OCI-LY1 (cell line): ENCODE measurements around the gene RMDN3.

Experiments
- H2AFZ ChIP-seq: fragments of 200-600 bp; sonication (generic), shearing (Covaris generic); 2 replicates; pipeline ENCODE4 v1.6.0; 2014; ENCODE audit warnings: antibody characterized with exemption, mild to moderate bottlenecking, low read length
- H3F3A ChIP-seq: fragments of 200-600 bp; sonication (generic), shearing (Covaris generic); 2 replicates; pipeline ENCODE4 v1.6.0; 2014; ENCODE audit warnings: mild to moderate bottlenecking, antibody characterized with exemption, low read length, moderate library complexity; ENCODE audit not compliant: insufficient read depth
- H3K27ac ChIP-seq: fragments of 200-600 bp; sonication (generic); 2 replicates; pipeline ENCODE4 v1.5.1; 2014; ENCODE audit warnings: low read length, mixed run types, mild to moderate bottlenecking, low read depth; ENCODE audit not compliant: poor library complexity, severe bottlenecking
- H3K27me3 ChIP-seq: fragments of 200-600 bp; sonication (generic); 2 replicates; pipeline ENCODE4 v1.6.0; 2014; ENCODE audit warnings: antibody characterized with exemption, mild to moderate bottlenecking, low read length, moderate library complexity; ENCODE audit not compliant: insufficient read depth
- H3K36me3 ChIP-seq: fragments of 200-600 bp; sonication (generic); 2 replicates; pipeline ENCODE4 v1.6.1; 2014; ENCODE audit warnings: mild to moderate bottlenecking, antibody characterized with exemption, low read length, moderate library complexity, mixed read lengths; ENCODE audit not compliant: insufficient read depth
- H3K4me1 ChIP-seq: fragments of 200-600 bp; sonication (generic); 2 replicates; pipeline ENCODE4 v1.5.1; 2014; ENCODE audit warnings: mild to moderate bottlenecking, low read length, moderate library complexity; ENCODE audit not compliant: insufficient read depth, severe bottlenecking
- H3K4me2 ChIP-seq: fragments of 200-600 bp; sonication (generic), shearing (Covaris generic); 2 replicates; pipeline ENCODE4 v1.6.1; 2014; ENCODE audit warnings: low read length
- H3K4me3 ChIP-seq: fragments of 200-600 bp; sonication (generic); 2 replicates; pipeline ENCODE4 v1.5.1; 2014; ENCODE audit warnings: low read length, low read depth, mild to moderate bottlenecking, mixed read lengths; ENCODE audit not compliant: poor library complexity, severe bottlenecking
- H3K79me2 ChIP-seq: fragments of 200-600 bp; shearing (Covaris generic); 2 replicates; pipeline ENCODE4 v1.6.1; 2016; ENCODE audit warnings: mixed run types, low read length, mixed read lengths; ENCODE audit not compliant: insufficient read depth
- H3K9ac ChIP-seq: fragments of 200-600 bp; sonication (generic), shearing (Covaris generic); 2 replicates; pipeline ENCODE4 v1.6.1; 2014; ENCODE audit warnings: mild to moderate bottlenecking, low read length, mixed read lengths
- H3K9me2 ChIP-seq: fragments of 200-600 bp; sonication (generic), shearing (Covaris generic); 2 replicates; pipeline ENCODE4 v1.6.1; 2014; ENCODE audit warnings: low read depth, mild to moderate bottlenecking, low read length, mixed read lengths
- H3K9me3 ChIP-seq: fragments of 200-600 bp; shearing (Covaris generic); 2 replicates; pipeline ENCODE4 v1.6.1; 2014; ENCODE audit warnings: low read length, mixed read lengths
- H4K20me1 ChIP-seq: fragments of 200-600 bp; sonication (generic), shearing (Covaris generic); 2 replicates; pipeline ENCODE4 v1.6.0; 2016; ENCODE audit warnings: mild to moderate bottlenecking, low read length; ENCODE audit not compliant: insufficient read depth
- CTCF ChIP-seq: fragments of 200-600 bp; sonication (generic), shearing (Covaris generic); IDR thresholded peaks from 2 replicates; pipeline ENCODE4 v1.5.1; 2017; ENCODE audit warnings: mild to moderate bottlenecking, antibody characterized with exemption, low read length, moderate library complexity, mixed read lengths
- EZH2 ChIP-seq: fragments of 200-600 bp; sonication (generic), shearing (Covaris generic); IDR thresholded peaks from 2 replicates; pipeline ENCODE4 v1.8.0; 2017; ENCODE audit warnings: borderline replicate concordance, mixed run types, mild to moderate bottlenecking, antibody characterized with exemption, low read length, moderate library complexity, mixed read lengths

Gene RMDN3

GRCh38 chr15:40766194-40766815 is 11.3 kb upstream of the RMDN3 start:
- peaks cover 60% of the 10 kb centered on the region for H3K4me1 ChIP-seq
- H3K27ac ChIP-seq = peak overlapping the region; percentile 93

GRCh38 chr15:40764629-40765103 is 9.6 kb upstream of the RMDN3 start:
- Histone ChIP-seq H3K27ac (peak overlapping the region; percentile 93), H3K4me1 (peaks cover 63% of the 10 kb centered on the region), H3K4me3 (peak overlapping the region; percentile 76), H3K9ac (peak overlapping the region; percentile 94), H2AFZ (no peak overlapping the region), H3K79me2 (no peaks in the 10 kb centered on the region), H3K4me2 (peak overlapping the region; percentile 77), H3K27me3 (no peaks in the 10 kb centered on the region), H3F3A (0 out of 2 replicates have a peak, but pooled peaks cover 3% of the 10 kb centered on the region), H3K36me3 (peaks cover 9% of the 10 kb centered on the region; the same call in 1 of the 2 replicates), H3K9me3 (no peaks in the 10 kb centered on the region), H4K20me1 (no peaks in the 10 kb centered on the region), H3K9me2 (no peaks in the 10 kb centered on the region)
- TF ChIP-seq CTCF (no peak), EZH2 (no peak)

More at GRCh38 chr15:40766194-40766815, 11.3 kb upstream of the RMDN3 start:
- Histone ChIP-seq H3K27me3 (no peaks in the 10 kb centered on the region), H3K36me3 (peaks cover 9% of the 10 kb centered on the region; the same call in 1 of the 2 replicates), H3K4me2 (peak overlapping the region; percentile 77; the same call in 1 of the 2 replicates), H3K4me3 (no peak overlapping the region), H3K79me2 (no peaks in the 10 kb centered on the region), H3F3A (no peaks in the 10 kb centered on the region), H2AFZ (no peak overlapping the region), H3K9me2 (no peaks in the 10 kb centered on the region), H3K9me3 (no peaks in the 10 kb centered on the region), H4K20me1 (no peaks in the 10 kb centered on the region), H3K9ac (no peak overlapping the region)
- TF ChIP-seq EZH2 = no peak
- no peak for TF ChIP-seq CTCF

DNA sequence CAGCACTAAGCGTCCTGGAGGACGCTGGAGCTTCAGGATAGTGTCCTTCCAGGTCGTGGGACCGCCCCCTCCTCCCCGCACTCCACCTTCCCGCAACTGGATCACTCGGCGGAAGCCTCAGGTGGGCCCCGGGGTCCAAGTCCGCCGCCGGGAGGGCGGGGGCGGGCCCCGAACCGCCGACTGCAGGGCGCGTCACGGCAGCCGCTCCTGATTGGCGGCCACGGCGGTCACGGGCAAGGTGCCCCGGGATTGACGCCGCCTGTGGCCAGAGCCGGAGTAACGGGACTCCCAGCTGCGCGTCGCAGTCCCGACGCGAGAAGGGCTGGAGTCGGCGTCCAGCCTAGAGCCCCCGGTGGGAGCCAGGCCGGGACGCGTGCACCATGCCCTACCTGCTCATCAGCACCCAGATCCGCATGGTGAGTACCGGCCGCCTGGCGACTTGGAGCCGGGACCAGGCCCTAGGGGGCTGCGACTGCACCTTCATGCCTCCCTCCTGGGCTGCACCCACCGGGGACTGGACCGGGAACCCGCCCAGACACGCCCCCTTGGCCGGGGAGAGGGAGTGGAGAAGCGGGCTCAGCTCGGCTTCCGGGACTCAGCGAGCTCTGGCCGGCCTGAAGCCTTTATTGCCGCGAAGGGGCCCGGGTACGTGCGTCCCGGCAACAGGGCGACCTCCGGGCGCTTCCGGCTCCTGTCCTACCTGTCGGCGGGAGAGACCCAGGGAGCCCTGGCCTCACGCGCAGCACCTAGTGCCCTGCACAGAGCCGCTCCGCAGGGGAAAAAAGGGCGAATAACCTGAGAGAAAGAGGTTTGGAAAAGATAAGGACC is 9.0 kb upstream of the RMDN3 start, which contains the start of gene GCHFR:
TSS of gene GCHFR (plus strand) at position 268 of the 828 bp plus-strand sequence. CDS start at position 381, 113 bp downstream.
- Histone ChIP-seq H3K9me3 (no peaks in the 10 kb centered on the region), H3K9ac (peak within 1 kb of the TSS; percentile 94), H2AFZ (no peak within 1 kb of the TSS), H3K36me3 (peaks cover 9% of the 10 kb centered on the region; the same call in 1 of the 2 replicates), H3K4me3 (peak within 1 kb of the TSS; percentile 76), H3K9me2 (no peaks in the 10 kb centered on the region), H4K20me1 (no peaks in the 10 kb centered on the region), H3K4me1 (peaks cover 58% of the 10 kb centered on the region), H3K27ac (peak within 1 kb of the TSS; percentile 93), H3F3A (0 out of 2 replicates have a peak, but pooled peaks cover 3% of the 10 kb centered on the region), H3K27me3 (no peaks in the 10 kb centered on the region), H3K79me2 (no peaks in the 10 kb centered on the region), H3K4me2 (peak within 1 kb of the TSS; percentile 77)
- no peak; the same call in 1 of the 2 replicates for TF ChIP-seq CTCF
- no peak for TF ChIP-seq EZH2
